HG03103 (cell line): ENCODE measurements around the gene GNRHR.

Experiments used
- ATAC-seq: cut with Tn5 transposase; IDR thresholded peaks from one replicate; pipeline ENCODE4 v1.9.1; 2021; ENCODE audit warnings: low read depth; ENCODE audit not compliant: unreplicated experiment

GNRHR gene

DNA sequence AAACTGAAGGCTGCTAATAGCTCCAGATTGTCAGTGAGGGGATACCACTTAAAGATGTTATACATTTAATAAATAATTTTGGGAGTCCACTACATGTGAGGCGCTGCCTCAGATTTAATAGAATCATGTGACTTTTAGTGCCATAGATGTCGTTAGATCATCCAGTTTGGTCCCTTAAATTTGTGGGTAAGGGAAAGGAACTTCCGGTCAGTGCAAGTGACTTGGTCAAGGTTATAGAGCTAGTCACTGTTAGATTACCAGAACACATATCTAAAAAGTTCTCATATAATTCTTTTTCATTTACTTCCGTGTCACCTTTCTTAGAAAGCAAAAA is 52.7 kb downstream of the GNRHR start:
- no peak for ATAC-seq

DNA sequence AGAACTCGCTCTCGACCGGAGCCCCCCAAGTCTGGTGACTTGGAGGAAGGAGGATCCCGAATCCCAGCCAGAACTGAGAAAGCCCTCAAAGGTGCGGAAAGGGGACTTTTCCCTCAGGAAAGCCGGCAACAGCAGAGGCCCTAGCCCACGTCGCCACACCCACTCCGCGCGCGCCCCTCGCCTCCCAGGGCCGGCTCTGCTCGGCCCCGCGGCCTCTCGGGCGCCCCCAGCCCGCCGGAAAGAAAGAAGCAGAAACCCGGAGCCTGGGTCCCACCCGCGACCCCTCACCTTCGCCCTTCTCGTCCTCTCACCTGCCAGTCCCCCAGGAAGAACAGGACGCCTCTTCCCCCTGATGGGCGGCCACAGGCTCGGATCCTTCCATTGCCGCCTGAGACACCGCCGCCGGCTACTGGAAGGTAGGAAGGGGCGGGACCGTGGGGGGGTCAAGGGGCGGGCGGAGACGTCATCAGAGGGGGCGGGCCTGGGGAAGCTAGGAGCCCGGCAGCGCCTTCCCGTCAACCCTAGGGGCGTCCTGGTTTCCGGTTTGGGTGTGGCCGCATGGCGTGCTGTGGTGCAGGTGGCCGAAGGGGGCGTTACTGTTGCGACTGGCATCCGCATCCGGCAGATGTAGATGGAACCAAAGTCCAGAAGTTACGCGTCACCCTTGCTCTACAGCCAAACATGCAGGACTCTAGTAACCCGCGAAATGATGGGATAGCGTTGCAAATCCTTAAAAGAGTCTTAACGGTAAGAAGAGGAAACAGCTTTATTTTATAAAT is 53.3 kb downstream of the GNRHR start, which contains the start of gene UBA6:
Gene UBA6, minus strand, starts transcription at position 418 of the 779 bp plus-strand sequence. Its CDS starts 36 bp downstream, at position 382.
- ATAC-seq = peak; percentile 98

GRCh38 chr4:67700116-67700737 is 54.0 kb downstream of the GNRHR start:
- peak; percentile 4 for ATAC-seq

GRCh38 chr4:67699603-67700002 is 54.6 kb downstream of the GNRHR start:
- no peak for ATAC-seq

DNA sequence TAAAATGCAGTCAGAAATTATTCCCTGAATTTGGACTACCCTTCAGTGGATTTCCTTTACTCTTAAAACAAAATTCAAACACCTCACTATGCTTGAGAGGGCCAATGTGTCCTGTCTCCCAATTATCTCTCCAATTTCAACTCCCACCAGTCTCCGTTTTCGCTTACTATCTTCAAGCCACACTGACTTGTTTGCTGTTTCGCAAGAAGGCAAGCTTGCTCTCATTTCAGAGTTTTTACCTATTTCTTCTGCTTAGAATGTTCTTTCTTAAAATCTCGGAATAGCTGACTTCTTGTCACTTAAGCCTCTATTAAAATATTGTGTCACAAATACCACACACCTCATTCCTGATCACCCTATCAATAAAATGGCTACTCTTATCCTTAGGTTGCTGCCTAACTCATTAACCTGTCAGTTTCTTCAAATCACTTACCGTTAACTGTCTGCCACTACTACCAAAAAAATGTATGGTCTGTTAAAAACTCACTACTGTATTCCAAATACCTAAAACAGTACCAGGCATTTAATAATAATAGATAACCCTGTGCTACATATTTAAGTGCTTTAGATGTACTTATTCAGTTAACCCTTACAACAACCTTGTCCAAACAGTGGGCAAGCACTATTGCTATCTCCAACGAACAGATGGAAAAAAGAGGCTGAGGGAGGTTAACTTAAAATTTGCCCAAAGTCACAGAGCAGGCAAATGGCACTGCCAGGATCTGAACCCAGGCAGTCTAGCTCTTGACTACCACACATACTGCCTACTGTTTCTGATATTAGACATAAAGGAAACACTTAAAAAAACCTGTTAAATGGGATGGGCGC is 56.1 kb downstream of the GNRHR start:
- no peak for ATAC-seq

DNA sequence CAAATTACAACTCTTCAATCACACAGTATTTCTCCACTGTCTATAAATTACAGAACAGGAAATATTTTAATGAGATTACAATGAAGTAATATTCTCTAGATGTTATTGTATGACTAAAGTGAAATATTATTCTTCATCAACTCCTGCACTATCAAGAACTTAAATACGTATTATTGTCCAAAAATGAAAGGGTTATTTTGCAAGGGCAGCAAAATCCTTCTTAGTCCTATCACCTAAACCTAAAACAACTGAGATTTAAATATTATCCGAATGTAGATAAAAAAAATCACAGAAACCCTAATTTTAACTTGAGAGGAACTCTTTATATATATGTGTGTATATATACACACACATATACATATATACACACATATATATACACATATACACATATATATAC is 58.1 kb downstream of the GNRHR start:
- no peak for ATAC-seq

DNA sequence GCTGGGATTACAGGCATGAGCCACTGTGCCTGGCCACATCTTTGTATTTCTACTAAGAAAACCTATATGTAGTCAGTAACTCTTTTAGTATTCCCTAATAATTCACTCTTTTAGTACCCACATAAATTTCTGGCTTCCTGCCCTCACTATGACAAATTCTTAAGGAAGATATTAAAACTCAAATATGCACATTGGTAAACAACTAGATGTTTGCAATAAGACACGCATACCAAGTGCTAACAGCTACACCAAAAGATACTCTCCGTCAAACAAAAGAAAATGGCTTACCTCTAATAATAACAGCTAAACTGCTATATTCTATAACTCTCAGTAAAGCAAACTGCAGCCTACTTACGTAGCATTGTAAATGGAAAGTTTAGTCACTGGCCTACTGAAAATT is 59.5 kb downstream of the GNRHR start:
- ATAC-seq = no peak

DNA sequence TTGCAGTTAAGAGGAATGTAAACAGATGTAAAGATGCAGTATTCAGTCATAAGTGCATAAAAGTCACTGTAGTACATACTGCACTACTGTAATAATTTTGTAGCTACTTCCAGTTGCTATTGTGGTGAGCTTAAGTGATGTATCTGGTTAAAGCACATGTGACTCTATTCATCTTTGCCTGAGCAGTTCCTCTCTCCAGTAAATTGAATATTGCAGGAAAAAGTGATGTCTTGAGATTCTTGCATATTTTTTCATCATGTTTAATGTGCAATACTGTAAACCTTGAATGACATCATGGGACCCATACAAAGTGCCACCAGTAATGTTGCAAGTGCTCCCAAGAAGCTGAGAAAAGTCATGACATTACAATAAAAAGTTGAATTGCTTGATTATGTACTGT is 62.9 kb downstream of the GNRHR start:
- ATAC-seq = no peak
